SIG-M5 treated with dmso at 0.1 percent for 504 hours (cell line): ENCODE data around the gene COL5A2.

Experiments used
- DNase-seq: peaks from one replicate; lab custom pipeline; 2025; ENCODE audit not compliant: unreplicated experiment; lab: John Stamatoyannopoulos, UW

The COL5A2 gene

DNA sequence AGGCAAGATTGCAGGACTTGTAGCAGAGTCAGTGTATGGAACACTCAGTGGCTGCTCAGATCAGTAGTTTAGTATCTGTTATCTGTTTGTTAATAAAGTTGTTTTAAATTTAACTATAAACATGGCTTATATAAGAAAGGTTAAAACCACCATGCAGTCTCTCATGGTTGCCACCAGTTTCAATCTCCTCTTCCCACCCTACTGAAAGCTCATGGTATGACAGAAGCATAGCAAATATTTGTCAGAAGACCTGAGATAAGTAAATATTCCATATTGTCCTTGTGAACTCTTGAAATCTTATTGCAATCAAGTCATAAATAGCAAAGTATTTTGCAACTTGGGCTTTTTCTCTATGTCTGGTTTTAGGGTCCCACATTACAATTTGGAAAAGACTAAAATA lies 2.1 kb upstream of the COL5A2 start:
- DNase-seq: no peak

DNA sequence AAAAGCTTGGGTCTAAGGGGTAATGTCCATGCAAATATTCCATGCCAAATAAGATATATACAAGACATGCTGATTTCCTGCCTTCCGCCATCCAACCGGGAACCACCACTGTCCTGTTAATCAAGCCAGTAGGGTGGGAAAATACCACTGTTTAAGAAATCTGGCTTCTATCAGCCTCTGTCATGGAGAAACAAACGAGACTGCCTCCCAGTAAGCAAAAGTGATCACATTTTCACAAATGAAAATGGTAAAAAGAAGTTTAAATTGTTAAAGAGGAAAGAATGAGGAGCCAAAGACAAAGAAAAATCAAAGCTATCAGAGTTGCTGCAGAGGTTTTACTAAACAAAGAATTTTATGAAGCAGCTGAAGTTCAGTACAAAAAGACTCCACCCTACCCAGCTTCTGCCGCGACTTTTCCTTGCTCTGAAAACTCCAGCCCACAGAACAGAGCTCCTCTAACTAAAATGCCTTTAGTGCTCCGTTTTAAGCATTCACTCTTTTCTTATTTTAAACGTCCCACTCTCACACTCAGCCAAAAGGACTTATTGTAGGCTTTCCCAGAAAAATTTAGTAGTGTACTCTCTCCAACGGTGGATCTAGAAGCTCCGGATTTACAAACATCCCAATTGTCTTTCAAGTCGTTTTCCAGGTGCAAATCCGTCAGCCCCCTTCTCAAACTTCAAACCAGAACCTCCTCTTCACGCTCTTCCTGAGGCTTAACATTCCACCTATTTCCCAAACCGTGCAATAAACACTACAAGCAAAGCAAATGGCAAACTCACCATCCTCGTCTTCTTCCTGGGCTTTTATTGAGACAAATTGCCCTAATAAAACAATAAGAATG lies 613 bp downstream of the COL5A2 start:
- DNase-seq: no peak

DNA sequence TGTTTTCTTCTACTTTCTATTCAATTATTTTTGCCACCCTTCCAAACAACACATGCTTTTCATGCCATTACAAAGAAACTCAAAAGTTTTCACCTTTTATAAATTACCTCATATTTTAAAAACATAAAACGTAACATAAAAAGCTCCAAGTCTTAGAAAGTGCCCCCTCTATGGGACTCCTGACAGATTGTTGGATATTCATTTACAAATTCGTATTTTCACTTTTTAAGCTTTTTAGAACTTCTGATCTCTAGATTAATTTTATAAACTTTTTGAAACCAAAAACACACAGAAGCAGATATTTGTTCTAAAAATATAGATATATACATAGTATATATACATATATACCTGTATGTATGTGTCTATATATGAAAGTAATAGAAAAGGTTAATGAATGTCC lies 1.5 kb downstream of the COL5A2 start:
- no peak for DNase-seq

DNA sequence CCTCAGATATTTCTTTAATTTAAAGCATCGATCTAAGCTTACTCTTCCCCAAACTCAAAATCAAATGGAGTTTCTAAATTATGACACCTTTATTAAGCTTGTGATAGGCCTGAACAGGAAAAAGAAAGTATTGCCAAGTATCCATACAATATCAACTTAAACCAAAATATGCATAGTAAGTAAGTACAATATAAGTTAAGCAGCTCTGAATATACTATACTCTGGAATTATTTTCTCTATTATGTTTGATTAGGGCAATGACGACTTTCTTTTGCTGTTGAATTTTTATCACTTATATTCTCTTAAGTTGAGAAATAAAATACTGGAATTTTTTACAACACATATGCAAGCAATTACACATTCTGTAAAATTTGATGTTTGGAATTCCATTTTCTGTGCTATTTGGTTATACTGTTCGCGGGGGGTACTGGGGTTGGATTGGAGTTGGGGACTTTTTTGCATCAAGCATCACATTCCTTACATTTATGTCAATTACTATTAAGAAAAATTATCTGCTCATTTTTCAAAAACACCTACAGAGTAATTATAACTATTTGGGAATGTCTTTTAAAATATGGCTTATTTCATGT lies 2.2 kb downstream of the COL5A2 start:
- no peak for DNase-seq

DNA sequence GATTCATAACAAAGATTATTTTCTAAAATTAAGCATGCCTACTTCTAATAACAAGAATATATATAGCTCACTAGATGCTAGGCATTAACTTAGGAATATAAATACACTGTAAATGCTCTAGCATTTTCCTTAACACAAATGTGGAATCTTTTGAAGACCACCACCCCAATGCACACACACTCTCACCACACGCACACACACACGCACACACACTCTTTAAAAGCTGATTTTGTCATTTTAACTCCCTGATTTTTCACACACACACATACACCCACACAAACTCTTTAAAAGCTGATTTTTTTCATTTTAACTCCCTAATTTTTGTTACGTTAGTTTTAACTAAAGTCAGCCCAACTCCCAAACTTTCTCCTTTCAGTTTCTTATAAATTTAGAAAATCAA lies 3.0 kb downstream of the COL5A2 start:
- DNase-seq: no peak

DNA sequence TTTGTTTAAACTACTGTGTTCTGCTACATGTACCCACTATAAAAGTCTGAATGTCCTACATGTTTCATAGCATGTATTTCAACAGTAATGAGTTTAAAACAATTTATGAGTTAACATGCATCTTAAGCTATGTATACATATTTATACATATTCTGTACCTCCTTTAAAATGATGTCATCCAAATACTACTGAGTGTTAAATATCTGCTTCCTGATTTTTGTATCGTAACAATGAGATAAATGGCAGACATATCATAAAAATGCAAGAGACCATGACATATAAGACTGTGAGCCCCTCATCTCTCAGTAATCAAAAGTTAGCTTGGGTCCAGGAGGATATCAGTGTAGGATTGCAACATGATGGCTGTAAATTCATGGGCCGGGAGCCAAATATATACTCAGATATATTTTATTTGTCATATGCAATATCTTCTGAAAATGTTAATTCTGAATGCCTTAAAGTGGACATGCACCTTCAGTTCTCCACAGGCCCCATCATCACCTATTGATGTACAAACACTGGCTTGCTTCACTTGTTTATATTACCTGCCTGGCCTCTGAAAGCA lies 3.6 kb downstream of the COL5A2 start:
- DNase-seq: no peak

DNA sequence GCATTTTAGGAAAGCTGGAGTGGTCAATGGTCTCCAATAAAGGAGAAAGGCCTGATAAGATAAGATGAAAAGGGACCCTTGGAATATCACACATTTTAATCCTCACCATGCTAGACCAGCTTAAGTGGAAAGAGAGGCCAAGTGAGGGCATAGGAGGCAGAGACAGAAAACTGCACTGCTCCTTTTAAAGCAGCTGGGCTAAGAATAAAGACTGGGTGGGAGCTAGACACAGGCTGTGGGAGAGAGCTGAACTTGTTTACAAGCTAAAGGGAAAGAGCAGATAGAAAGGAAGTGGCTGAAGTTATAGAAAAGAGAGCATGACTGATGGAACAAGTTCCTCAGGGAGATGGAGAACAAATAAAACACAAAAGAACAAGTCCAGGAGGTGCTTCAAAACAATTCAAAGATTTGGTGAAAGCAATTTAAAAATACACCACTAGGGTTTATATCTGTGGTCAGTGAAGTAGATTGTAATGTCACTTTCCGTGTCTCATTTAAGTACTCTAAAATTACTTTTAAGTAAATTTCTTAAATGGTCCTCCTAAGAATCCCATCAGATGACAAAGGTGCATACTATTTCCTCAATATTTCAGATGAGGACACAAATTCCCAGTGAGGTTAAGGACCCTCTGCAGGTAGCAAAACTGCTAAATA lies 7.5 kb downstream of the COL5A2 start:
- no peak for DNase-seq

DNA sequence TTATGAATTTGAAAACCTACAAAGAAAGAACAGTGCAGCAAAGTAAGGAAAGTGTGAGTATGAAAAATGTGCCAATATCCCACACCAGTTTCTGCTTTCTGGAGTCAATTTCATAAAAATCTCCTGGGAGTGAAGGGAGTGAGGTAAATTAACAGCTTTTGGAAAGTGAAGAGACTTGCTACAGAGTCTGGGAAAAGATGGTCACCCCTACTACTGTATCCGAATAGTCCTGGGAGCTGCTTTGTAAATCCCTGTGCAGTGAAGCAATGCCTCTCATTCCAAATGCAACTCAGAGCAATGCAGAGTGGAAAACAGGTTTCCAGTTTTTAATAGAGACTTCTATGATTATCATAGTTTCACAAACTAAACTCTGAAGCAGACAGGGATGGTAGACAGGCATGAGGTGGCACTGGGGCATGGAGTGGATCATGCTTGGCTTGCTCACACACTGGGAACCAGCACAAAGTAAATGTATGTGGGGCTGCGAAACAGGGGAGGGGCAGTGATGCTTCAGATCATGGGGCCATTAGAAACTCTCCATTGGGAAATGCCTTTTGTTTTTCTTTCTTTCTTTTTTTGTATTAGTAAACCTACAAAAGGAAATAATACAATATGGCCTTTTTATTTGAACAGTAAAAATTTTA lies 10.6 kb downstream of the COL5A2 start:
- no peak for DNase-seq

DNA sequence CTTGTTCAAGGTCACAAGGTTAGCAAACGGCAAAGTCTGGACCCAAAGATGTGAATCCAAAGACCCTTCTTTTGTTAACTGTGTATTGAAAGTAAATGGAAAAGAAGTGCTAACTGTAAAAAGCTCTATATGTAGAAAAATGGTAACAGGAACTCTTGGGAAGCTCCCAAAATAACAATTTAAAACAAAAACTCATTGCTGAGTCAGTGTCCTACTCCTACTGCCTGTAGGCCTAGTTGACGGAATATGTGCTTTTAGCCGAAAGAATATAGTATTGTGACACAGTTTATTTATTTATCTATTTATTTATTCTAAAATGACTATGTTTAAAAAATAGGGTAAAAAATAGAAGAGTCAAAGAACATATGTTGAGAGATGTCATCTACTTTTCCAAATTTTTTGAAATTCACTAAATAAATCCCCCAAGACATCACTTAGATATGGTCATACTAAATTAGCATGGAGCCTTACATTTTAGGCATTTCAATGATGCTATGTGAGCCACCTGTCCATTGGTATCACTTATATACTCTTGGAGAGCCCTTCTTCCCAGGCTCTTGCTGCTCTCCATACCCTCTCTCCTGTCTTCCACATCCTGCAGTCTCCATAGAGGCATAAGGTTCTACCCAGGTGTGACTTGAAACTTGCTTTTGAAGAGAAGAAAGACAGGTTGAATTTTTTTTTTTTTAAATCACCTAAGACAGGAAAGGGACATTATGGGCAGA lies 13.7 kb downstream of the COL5A2 start:
- DNase-seq: no peak

DNA sequence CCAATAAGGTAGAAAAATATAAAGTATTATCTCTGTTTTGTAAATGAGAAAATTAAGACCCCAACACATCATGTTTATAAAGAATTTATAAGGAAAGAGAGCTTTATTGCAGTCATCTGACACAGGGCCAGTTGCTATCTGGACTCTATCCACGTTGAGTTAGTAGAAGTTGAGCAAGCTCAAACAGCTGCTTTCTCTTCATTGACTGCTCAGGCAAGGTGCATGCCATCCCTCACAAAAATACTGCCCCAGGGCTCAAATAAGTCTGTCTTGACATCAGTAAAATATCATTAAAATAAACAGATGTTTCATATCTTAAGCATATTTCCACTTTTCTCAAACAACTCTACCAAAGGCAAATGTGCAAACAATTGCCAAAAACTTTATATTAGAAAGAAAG lies 14.8 kb downstream of the COL5A2 start:
- no peak for DNase-seq

DNA sequence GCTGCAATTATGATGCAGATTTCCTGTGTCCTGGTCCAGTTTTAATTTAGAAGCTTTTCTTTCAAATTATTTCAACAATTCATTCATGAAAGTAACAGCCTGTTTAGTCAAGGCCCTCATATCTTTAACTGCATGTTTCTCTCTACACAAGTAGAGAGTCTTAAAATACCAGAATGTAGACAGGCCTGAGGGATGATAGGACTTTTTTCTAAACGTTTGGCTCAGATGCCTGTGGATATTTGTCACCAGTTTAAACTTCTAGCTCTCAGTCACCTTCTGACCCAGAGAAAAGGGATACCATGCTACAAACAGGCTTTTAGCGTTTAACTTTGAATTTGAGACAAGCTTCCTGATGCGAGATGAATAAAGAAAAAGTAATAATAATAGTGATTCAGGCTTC lies 15.7 kb downstream of the COL5A2 start:
- no peak for DNase-seq

DNA sequence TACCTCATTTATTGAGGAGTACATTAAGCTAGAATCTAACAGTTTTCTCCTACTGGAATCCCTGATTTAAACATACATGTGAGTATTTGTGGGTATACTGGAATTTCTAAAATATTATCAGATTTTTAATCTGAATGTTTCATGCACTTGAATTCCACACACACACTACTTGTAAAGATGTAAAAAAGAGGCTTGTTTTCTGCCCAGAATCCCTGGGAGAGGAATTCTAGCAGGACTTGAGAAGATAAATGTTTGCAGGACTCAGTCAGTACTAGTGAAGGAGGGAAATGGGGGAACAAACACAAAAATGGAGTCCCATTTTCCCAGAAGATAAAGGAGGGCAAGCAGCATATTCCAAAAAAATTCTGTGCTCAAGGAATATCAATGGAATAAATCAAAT lies 17.0 kb downstream of the COL5A2 start:
- DNase-seq: no peak

DNA sequence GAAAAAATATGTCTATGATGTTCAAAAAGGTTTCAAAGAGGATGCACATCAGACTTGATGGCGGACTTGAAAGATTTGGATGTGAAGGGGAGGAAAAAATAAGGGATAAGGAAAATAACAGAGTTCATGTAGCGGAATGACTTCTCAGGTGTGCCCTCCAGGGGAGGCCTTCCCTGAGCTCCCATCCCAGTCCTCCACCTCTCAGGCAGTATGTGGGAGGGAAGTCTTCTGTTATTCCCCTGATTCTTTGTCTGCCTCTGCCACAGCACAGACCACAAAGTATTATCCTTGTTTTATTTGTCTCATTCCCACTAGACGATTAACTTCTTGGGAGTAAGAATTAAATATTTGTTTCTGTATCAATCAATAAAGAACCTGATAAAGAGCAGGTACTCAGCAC lies 17.7 kb downstream of the COL5A2 start:
- DNase-seq: no peak

DNA sequence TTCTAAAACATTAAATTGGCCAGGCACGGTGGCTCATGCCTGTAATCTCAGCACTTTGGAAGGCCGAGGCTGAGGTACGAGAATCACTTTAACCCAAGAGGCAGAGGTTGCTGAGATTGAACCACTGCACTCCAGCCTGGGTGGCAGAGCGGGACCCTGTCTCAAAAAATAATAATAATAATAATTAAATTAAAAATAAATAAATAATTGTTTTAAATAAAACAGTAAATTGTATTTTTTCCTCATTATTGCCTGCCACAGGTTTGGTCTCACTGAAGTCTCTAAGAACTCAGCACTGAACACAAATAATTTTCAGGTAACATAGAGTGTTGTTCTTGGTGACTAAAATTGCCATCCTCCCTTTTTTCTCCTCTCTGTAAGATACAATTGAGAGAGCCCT lies 19.8 kb downstream of the COL5A2 start:
- no peak for DNase-seq

DNA sequence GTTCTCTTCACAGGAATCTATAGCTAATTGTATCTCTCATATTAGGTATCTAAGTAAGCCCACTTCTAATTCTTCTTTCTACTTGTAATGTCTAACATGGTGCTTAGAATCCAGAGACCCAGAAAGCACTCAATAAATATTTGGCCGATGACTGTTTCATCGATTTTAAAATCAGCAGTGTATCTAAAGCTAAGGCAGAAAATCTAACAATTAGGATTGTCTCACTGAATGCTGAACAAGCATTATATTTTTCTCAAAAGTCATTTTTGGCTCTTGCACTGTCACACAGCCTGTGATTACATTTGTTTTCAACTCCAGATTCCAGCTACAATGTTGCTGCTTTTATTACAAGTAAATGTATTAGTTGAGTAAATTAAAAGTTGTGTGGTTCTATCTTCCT lies 20.3 kb downstream of the COL5A2 start:
- DNase-seq: no peak

DNA sequence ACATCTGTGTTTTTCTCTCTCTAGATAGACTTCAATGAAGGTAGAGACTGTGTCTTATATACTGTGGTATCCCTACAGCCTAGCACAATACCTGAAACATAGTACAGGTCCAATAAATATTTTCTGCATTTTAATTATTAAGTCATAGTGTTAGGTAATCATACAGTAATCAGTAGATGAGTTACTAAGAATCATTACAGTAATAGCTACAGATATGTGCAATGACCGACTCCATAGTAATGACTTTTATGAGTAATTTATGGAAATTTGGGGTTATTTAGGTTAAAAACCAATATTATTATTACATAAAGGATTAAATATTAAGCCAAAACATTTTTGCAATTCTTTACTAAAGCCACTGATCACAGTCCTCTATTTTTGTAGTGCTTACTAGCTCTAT lies 21.6 kb downstream of the COL5A2 start:
- no peak for DNase-seq

DNA sequence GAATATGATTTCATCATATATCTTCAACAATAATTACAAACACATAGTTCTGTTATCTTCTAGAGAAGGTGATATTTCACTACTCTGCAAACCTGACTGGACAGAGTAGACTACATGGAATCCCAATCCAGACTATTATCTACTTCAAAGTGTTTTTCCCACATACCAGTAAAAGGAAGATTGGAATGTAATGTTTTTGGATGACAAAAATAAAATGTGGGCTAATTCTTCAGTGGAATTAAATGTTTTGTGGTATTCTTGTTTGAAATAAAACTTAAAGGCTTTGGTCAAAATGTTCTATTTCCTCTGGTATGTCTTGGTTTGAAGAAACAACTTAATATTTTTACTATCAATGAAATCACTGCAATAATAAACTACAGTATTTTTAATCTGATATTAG lies 22.1 kb downstream of the COL5A2 start:
- no peak for DNase-seq

DNA sequence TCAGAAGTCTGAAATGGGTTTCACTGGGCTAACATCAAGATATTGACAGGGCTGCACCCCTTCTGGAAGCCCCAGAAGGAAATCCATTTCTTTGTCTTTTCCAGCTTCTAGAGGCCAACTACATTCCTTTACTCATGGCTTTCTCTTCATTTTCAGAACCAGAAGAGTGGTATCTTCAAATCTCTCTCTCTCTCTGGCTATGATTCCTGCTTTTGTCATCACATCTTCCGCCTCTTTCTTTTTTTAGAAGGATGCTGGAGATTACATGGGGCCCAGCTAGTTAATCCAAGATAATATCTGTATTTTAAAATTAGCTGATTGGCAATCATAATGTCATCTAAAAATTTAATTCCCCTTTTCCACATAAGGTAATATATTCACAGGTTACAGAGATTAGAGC lies 23.8 kb downstream of the COL5A2 start:
- DNase-seq: no peak

DNA sequence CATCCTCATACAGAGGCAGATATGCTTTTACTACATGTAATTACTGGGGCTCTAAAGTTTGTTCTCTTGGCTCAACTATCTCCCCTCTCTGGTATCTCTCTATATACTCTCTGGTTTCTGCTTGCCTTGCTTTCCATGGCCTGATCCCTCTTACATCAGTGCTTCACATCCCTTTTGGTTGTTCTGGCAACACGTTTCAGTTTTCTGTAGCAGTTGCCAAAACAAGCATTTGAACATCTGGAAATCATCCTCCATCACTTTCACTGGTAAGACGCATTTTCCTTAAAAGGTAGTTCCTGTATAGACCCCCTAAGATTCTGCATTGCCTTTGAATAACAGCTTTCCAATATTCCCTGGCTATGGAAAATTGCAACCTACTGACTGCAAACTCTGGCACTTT lies 25.9 kb downstream of the COL5A2 start:
- DNase-seq: no peak

DNA sequence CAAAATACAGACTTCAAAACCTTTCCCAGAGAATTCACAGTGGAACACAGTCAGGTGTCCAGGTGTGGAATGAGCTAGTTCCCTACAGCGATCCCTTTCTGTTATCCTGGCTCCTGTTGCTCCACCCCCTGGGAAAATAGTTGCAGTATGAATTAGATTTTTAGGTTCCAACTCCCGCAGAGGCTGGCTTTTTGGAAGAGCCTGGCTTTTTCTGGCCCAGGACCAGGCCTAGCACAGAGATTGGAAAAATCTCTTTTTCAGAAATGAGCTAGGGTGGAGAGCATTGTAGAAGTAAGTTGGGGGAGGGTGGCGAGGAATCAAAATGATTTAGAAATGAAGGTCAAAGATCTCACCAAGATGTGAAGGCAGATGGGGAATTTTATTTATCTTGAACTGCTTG lies 27.1 kb downstream of the COL5A2 start:
- no peak for DNase-seq

DNA sequence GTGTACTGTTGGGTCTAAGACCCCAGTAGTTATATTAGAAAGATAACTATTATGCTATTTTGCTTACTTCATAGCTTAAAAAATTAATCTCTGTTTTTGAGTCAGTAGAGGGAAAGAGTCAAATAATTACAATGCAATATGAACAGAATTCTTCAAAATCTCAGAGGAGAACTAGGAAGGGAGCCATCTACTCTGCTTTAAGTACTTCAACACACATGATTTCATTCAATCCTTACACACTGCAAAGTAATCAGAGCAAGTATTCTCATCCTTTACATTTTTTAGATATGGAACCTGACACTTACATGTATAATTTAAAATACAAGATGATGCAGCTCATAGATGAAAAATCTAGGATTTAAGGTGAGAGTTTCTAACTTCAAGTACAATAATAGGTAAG lies 27.7 kb downstream of the COL5A2 start:
- no peak for DNase-seq
